HCT116 (cell line): ENCODE results near the gene NAB2. TPM values are rescaled to one million over a fixed set of nuclear protein-coding genes. Genes with fewer than 3 reads are reported as not detected.
A peak's percentile ranks its signal among the peaks of the same experiment; 100 is the strongest.

Experiments used
- ATAC-seq: fragments of 200-7000 bp; cut with Tn5 transposase; 2 replicates; pipeline ENCODE4 v1.9.1; 2020; ENCODE audit warnings: mild to moderate bottlenecking, moderate library complexity
- BruUV-seq: library from RNA; stranded (reverse); fragments of 400-500 nt; replicated peaks from 2 replicates; lab custom pipeline; 2021; lab: Mats Ljungman, UMichigan
- CTCF ChIA-PET: fragments of 300-600 bp; sonication (Branson Sonifier 250); formaldehyde crosslinking; loops from one replicate; lab custom pipeline; 2021; ENCODE audit warnings: antibody characterized with exemption; lab: Charles Lee
- POLR2A ChIA-PET: fragments of 300-600, 350-600 bp; sonication (Branson Sonifier 250); formaldehyde crosslinking; loops from one replicate; lab custom pipeline; 2021; ENCODE audit warnings: antibody characterized with exemption; lab: Charles Lee
- RAD21 ChIA-PET, 2 experiments: fragments of 300-600 bp; sonication (Branson Sonifier 250); formaldehyde crosslinking; loops; one replicate each; lab custom pipeline; 2023; ENCODE audit warnings: low total read pairs in 2 of 2; ENCODE audit not compliant: uncharacterized antibody in 2 of 2, unreplicated experiment in 2 of 2, low non-redundant PET in 1 of 2; lab: Charles Lee
- DNase-seq: peaks from one replicate; pipeline ENCODE4 v3.0.0-alpha.2; 2010; ENCODE audit warnings: low read depth, low spot score
- H2AFZ ChIP-seq: fragments of 200-600 bp; shearing (Covaris generic), sonication (generic); 2 replicates; pipeline ENCODE4 v1.6.1; 2017; ENCODE audit warnings: low read depth, mixed run types, mixed read lengths, antibody characterized with exemption, low read length; ENCODE audit not compliant: poor library complexity, severe bottlenecking
- H3K27ac ChIP-seq: 2 replicates; pipeline ENCODE4 v1.5.1; 2012; ENCODE audit warnings: low read depth, low read length
- H3K27me3 ChIP-seq: fragments of 200-600 bp; sonication (generic); 2 replicates; pipeline ENCODE4 v1.6.1; 2016; ENCODE audit warnings: mixed run types, low read length, mixed read lengths; ENCODE audit not compliant: insufficient read depth
- H3K36me3 ChIP-seq, 2 experiments: fragments of 200-500 bp in 1 of 2; fragments of 200-600 bp in 1 of 2; sonication (Bioruptor generic) in 1 of 2; sonication (generic) in 1 of 2; 2 replicates each; pipeline versions ENCODE4 v1.5.1 to v1.6.1; 2014 to 2016; ENCODE audit warnings: low read length in 2 of 2, inconsistent platforms in 1 of 2, mixed read lengths in 1 of 2, mixed run types in 1 of 2; ENCODE audit not compliant: insufficient read depth in 2 of 2, control insufficient read depth in 1 of 2
- H3K4me1 ChIP-seq, 2 experiments: fragments of 200-600 bp in 1 of 2; sonication (generic) in 1 of 2; 2 replicates each; pipeline versions ENCODE4 v1.5.1 to v1.6.1; 2012 to 2017; ENCODE audit warnings: low read length in 2 of 2, inconsistent platforms in 1 of 2, mild to moderate bottlenecking in 1 of 2, mixed read lengths in 1 of 2, mixed run types in 1 of 2, moderate library complexity in 1 of 2; ENCODE audit not compliant: insufficient read depth in 2 of 2, control insufficient read depth in 1 of 2
- H3K4me2 ChIP-seq: fragments of 200-600 bp; sonication (generic); 2 replicates; pipeline ENCODE4 v1.6.1; 2017; ENCODE audit warnings: mixed run types, low read length, mixed read lengths
- H3K4me3 ChIP-seq, 2 experiments: fragments of 200-600 bp in 1 of 2; sonication (generic) in 1 of 2; replicated peaks in 1 of 2; 2 replicates each; pipeline ENCODE4 v1.5.1; 2011 to 2016; ENCODE audit warnings: low read length in 2 of 2, control low read depth in 1 of 2, low read depth in 1 of 2, mild to moderate bottlenecking in 1 of 2, mixed read lengths in 1 of 2, mixed run types in 1 of 2
- H3K79me2 ChIP-seq: fragments of 200-600 bp; sonication (generic); 2 replicates; pipeline ENCODE4 v1.6.1; 2017; ENCODE audit warnings: mild to moderate bottlenecking, mixed run types, low read length, moderate library complexity, mixed read lengths; ENCODE audit not compliant: insufficient read depth
- H3K9ac ChIP-seq: fragments of 200-600 bp; sonication (generic); 2 replicates; pipeline ENCODE4 v1.6.1; 2016; ENCODE audit warnings: low read length, mixed read lengths
- H3K9me2 ChIP-seq: fragments of 200-600 bp; sonication (generic), shearing (Covaris generic); 2 replicates; pipeline ENCODE4 v1.6.1; 2017; ENCODE audit warnings: mixed run types, mild to moderate bottlenecking, moderate library complexity; ENCODE audit not compliant: insufficient read depth
- H3K9me3 ChIP-seq, 2 experiments: fragments of 200-500 bp in 1 of 2; fragments of 200-600 bp in 1 of 2; sonication (Bioruptor generic) in 1 of 2; sonication (generic) in 1 of 2; 2 replicates each; pipeline ENCODE4 v1.6.1; 2014 to 2017; ENCODE audit warnings: low read length in 2 of 2, mixed read lengths in 2 of 2, inconsistent platforms in 1 of 2, low read depth in 1 of 2, mild to moderate bottlenecking in 1 of 2, mixed run types in 1 of 2, moderate library complexity in 1 of 2; ENCODE audit not compliant: control insufficient read depth in 1 of 2, insufficient read depth in 1 of 2
- H4K20me1 ChIP-seq: fragments of 200-600 bp; sonication (generic), shearing (Covaris generic); 2 replicates; pipeline ENCODE4 v1.6.1; 2017; ENCODE audit warnings: mixed run types, mild to moderate bottlenecking, moderate library complexity; ENCODE audit not compliant: insufficient read depth
- EGR1 ChIP-seq: IDR thresholded peaks from 2 replicates; pipeline ENCODE4 v1.6.1; 2012; ENCODE audit warnings: low read depth
- JUND ChIP-seq: IDR thresholded peaks from 2 replicates; pipeline ENCODE4 v1.6.1; 2012
- POLR2AphosphoS5 ChIP-seq: IDR thresholded peaks from 2 replicates; pipeline ENCODE4 v1.6.1; 2011; ENCODE audit warnings: mild to moderate bottlenecking, low read depth, low read length, moderate library complexity
- RAD21 ChIP-seq: IDR thresholded peaks from 2 replicates; pipeline ENCODE4 v1.6.1; 2012; ENCODE audit warnings: low read depth, mild to moderate bottlenecking
- intact Hi-C: fragments of 100-400 bp; cut with micrococcal nuclease; formaldehyde crosslinking; loops from 2 replicates; pipeline ENCODE4 v1.10.0; 2022
- total RNA-seq: library from RNA; stranded (reverse); gene quantifications from one replicate; pipeline ENCODE4 v1.2.1, GENCODE V29; 2021; ENCODE audit not compliant: unreplicated experiment
- TF ChIP-seq, protein P1 (sequence below): IDR thresholded peaks from 2 replicates; pipeline ENCODE4 v1.6.1; 2012; ENCODE audit warnings: low read depth

NAB2 gene
- total RNA-seq, 1 experiment from 2014 or later, result 77.1 TPM

DNA sequence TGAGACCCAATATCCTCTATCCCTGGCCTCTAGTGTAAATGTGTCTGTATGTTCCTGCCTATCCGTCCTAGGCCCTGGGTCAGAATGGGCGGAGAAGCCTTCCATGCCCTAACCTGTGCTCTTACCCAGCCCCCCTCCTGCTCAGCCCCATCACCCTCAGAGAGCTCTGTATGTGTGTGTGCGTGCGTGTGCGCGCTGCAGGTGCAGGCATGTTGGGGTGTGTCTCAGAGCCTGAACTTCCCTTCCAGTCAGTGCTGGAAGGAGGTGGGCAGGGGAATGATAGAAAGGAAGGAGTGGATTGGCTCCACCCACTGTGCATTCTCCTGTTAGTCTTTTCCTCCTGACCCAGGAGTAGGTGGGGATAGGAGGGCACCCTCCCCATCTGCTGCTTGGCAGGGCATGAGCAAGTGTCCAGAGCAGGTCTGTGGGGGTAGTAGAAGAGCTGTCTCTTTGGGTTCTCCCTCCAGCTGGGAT is 7.2 kb downstream of the NAB2 start:
- H3K9ac ChIP-seq, result no peak overlapping the region; the same call in 1 of the 2 replicates

GRCh38 chr12:57096748-57097553 is 8.0 kb downstream of the NAB2 start:
- BruUV-seq, result no TSS peak
- no peak overlapping the region for H2AFZ ChIP-seq
- no peak overlapping the region for H3K9ac ChIP-seq
- ChIA-PET RAD21 (no interaction called here), CTCF (interaction anchor here (1.0 to 3.8 kb wide), 2 partner anchors 14 to 86 kb away, joined by 4 to 32 read pairs; partner anchors contain the start of gene STAT6)
- H4K20me1 ChIP-seq, result no peaks in the 10 kb centered on the region
- H3K4me2 ChIP-seq, result peak overlapping the region; percentile 30; the same call in 1 of the 2 replicates
- H3K79me2 ChIP-seq, result peaks cover 10% of the 10 kb centered on the region
- no peak for ATAC-seq
- intact Hi-C loops, result no loop called here
- peak overlapping the region; percentile 83 for H3K27ac ChIP-seq
- peaks cover 40 to 62% of the 10 kb centered on the region in 2 experiments for H3K4me1 ChIP-seq
- H3K36me3 ChIP-seq, result peaks cover 17 to 22% of the 10 kb centered on the region in 2 experiments; a peak in 3 of 4 replicates
- H3K4me3 ChIP-seq, result no peak overlapping the region
- no peak for TF ChIP-seq RAD21
- TF ChIP-seq JUND, result no peak
- no peak for TF ChIP-seq EGR1
- TF ChIP-seq, protein P1, sequence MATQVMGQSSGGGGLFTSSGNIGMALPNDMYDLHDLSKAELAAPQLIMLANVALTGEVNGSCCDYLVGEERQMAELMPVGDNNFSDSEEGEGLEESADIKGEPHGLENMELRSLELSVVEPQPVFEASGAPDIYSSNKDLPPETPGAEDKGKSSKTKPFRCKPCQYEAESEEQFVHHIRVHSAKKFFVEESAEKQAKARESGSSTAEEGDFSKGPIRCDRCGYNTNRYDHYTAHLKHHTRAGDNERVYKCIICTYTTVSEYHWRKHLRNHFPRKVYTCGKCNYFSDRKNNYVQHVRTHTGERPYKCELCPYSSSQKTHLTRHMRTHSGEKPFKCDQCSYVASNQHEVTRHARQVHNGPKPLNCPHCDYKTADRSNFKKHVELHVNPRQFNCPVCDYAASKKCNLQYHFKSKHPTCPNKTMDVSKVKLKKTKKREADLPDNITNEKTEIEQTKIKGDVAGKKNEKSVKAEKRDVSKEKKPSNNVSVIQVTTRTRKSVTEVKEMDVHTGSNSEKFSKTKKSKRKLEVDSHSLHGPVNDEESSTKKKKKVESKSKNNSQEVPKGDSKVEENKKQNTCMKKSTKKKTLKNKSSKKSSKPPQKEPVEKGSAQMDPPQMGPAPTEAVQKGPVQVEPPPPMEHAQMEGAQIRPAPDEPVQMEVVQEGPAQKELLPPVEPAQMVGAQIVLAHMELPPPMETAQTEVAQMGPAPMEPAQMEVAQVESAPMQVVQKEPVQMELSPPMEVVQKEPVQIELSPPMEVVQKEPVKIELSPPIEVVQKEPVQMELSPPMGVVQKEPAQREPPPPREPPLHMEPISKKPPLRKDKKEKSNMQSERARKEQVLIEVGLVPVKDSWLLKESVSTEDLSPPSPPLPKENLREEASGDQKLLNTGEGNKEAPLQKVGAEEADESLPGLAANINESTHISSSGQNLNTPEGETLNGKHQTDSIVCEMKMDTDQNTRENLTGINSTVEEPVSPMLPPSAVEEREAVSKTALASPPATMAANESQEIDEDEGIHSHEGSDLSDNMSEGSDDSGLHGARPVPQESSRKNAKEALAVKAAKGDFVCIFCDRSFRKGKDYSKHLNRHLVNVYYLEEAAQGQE, result no peak
- TF ChIP-seq, all 23 proteins: peak for 0
- H3K9me3 ChIP-seq, result no peaks in the 10 kb centered on the region
- POLR2A ChIA-PET, result interaction anchor here (1.6 to 7.8 kb wide), 2 partner anchors 18 to 27 kb away, joined by 3 to 32 read pairs; partner anchors contain the start of gene NEMP1
- DNase-seq, result no peak
- no peaks in the 10 kb centered on the region for H3K9me2 ChIP-seq
- H3K27me3 ChIP-seq, result no peaks in the 10 kb centered on the region

More for the DNA sequence above, 7.2 kb downstream of the NAB2 start:
- Histone ChIP-seq H3K9me3 (no peaks in the 10 kb centered on the region), H3K4me2 (peak overlapping the region; percentile 30), H3K27ac (peak overlapping the region; percentile 83), H4K20me1 (no peaks in the 10 kb centered on the region), H3K4me3 (no peak overlapping the region), H3K9me2 (no peaks in the 10 kb centered on the region), H3K79me2 (peaks cover 18% of the 10 kb centered on the region), H3K36me3 (peaks cover 21 to 30% of the 10 kb centered on the region in 2 experiments; a peak in 3 of 4 replicates), H3K27me3 (no peaks in the 10 kb centered on the region), H2AFZ (no peak overlapping the region), H3K4me1 (peaks cover 37 to 62% of the 10 kb centered on the region in 2 experiments)
- intact Hi-C loops, result no loop called here
- ChIA-PET POLR2A (interaction anchor here (3.5 to 7.8 kb wide), 2 partner anchors 15 to 17 kb away, joined by 17 to 32 read pairs; partner anchors contain the start of genes NEMP1 and STAT6), RAD21 (no interaction called here), CTCF (interaction anchor here (3.8 kb wide), 1 partner anchor 15 kb away, joined by 32 read pairs; the partner anchor contains the start of gene STAT6)
- BruUV-seq, result no TSS peak
- no peak for DNase-seq
- ATAC-seq, result peak; percentile 45
- TF ChIP-seq JUND, result no peak
- TF ChIP-seq POLR2AphosphoS5, result peak; percentile 42
- TF ChIP-seq, all 23 proteins: peak for 1
